Prostate gland (tissue), 2 donors: ENCODE measurements around the gene TWSG1. TPM values are rescaled to one million over a fixed set of nuclear protein-coding genes. Genes with fewer than 3 reads are reported as not detected.

ENCODE experiments used
- DNase-seq: peaks from one replicate; pipeline ENCODE4 v3.0.0-alpha.2; 2019; ENCODE audit warnings: low spot score
- H3K27ac ChIP-seq, 2 donors: fragments of 200-600 bp; sonication (generic); 2 replicates each; pipeline ENCODE4 v1.5.1; 2017 to 2019
- H3K27me3 ChIP-seq: fragments of 200-600 bp; sonication (generic); replicated peaks from 2 replicates; pipeline ENCODE4 v1.5.1; 2019; ENCODE audit not compliant: insufficient read depth
- H3K36me3 ChIP-seq, 2 donors: fragments of 200-600 bp; sonication (generic); 1 replicate in 1 of 2; 2 replicates in 1 of 2; pipeline versions ENCODE4 v1.5.1 to v1.8.1; 2017 to 2019
- H3K4me1 ChIP-seq: fragments of 200-600 bp; sonication (generic); replicated peaks from 2 replicates; pipeline ENCODE4 v1.5.1; 2019
- H3K4me3 ChIP-seq, 2 donors: fragments of 200-600 bp; sonication (generic); 2 replicates each; pipeline ENCODE4 v1.5.1; 2017 to 2019
- H3K9me3 ChIP-seq: fragments of 200-600 bp; sonication (generic); 2 replicates; pipeline ENCODE4 v1.5.1; 2017
- POLR2A ChIP-seq: fragments of 450-650 bp; IDR thresholded peaks from one replicate; pipeline ENCODE4 v1.6.1; 2016; ENCODE audit warnings: antibody characterized with exemption, mild to moderate bottlenecking
- POLR2AphosphoS5 ChIP-seq: sonication (generic); formaldehyde crosslinking; IDR thresholded peaks from one replicate; pipeline ENCODE4 v1.6.1; 2017; ENCODE audit warnings: antibody characterized with exemption
- WGBS: methylation state at CpG from one replicate; pipeline ENCODE4 v1.1.5; 2018; 5-methylcytosine and 5-hydroxymethylcytosine counted together
- intact Hi-C: fragments of 100-400 bp; cut with DNase I; formaldehyde crosslinking; loops from one replicate; pipeline ENCODE4 v1.14.2; 2022
- total RNA-seq, 2 donors: library from RNA; depleted of rRNA; stranded (reverse); fragments of >200 nt; gene quantifications; one replicate each; pipeline ENCODE4 v1.1.0, GENCODE V29; 2016
- TF ChIP-seq, protein P1 (sequence below), 4 experiments: fragments of 200-600 bp in 2 of 4; fragments of 450-650 bp in 2 of 4; sonication (generic) in 2 of 4; IDR thresholded peaks; 1 replicate in 3 of 4; 2 replicates in 1 of 4; pipeline ENCODE4 v1.5.1; 2016 to 2019; ENCODE audit warnings: antibody characterized with exemption in 4 of 4, mild to moderate bottlenecking in 2 of 4, moderate library complexity in 2 of 4

The TWSG1 gene
- total RNA-seq, 2 donors from 2014 or later = 32.2 to 46.0 TPM

DNA sequence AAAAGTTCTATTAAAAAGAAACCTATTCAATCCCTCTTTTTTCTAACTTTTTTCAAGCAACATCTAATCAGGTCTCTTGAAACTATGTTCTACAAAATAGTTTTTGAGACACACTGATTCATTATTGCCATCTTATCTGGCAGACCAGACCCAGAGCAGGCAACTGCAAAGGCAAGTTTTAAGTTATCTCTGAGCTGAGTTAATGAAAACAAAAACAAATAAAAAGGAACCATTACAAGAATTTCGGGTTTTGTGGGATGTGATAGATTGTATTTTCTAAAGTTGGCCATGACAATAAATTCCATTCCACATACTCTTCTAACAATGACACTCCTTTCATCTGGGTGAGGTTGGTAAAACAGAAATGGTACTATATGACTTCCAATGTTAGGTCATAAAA, 15.2 kb upstream of the TWSG1 start:
- Histone ChIP-seq H3K27me3 (no peaks in the 10 kb centered on the region), H3K9me3 (no peaks in the 10 kb centered on the region), H3K4me1 (no peaks in the 10 kb centered on the region), H3K36me3 (no peaks in the 10 kb centered on the region), H3K27ac (no peak overlapping the region), H3K4me3 (no peak overlapping the region)
- intact Hi-C loops = no loop called here
- DNase-seq = no peak
- WGBS = 30% methylated on average over 1 of the region's 1 CpG
- TF ChIP-seq POLR2A (no peak), POLR2AphosphoS5 (no peak)
- TF ChIP-seq, protein P1, sequence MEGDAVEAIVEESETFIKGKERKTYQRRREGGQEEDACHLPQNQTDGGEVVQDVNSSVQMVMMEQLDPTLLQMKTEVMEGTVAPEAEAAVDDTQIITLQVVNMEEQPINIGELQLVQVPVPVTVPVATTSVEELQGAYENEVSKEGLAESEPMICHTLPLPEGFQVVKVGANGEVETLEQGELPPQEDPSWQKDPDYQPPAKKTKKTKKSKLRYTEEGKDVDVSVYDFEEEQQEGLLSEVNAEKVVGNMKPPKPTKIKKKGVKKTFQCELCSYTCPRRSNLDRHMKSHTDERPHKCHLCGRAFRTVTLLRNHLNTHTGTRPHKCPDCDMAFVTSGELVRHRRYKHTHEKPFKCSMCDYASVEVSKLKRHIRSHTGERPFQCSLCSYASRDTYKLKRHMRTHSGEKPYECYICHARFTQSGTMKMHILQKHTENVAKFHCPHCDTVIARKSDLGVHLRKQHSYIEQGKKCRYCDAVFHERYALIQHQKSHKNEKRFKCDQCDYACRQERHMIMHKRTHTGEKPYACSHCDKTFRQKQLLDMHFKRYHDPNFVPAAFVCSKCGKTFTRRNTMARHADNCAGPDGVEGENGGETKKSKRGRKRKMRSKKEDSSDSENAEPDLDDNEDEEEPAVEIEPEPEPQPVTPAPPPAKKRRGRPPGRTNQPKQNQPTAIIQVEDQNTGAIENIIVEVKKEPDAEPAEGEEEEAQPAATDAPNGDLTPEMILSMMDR (IDR thresholded peaks at IDR 0.05) = no peak

DNA sequence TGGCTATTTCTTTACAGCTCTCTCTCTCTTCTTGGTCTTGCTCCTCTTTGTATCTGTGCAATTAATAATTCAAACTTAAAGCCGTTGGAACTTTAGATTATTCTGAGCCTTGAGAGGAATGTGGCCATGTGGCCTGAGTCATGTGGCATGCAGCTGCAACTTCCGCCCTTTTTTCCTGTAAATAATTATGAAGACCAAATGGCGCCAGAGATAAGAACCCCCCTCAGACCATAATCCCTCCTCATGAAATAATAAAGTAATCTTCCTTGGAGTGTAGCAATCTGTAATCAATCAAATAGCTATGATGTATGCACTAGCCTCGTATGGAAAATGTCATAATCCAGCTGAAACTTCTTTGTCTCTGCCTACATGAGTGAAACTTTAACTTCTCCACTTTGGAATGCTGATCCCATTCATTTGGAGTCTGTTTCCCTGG, 13.5 kb upstream of the TWSG1 start:
- no peak for DNase-seq
- no peak for TF ChIP-seq POLR2A
- TF ChIP-seq, protein P1 (IDR thresholded peaks at IDR 0.05) = no peak
- no peak for TF ChIP-seq POLR2AphosphoS5
- Histone ChIP-seq H3K27me3 (no peaks in the 10 kb centered on the region), H3K27ac (no peak overlapping the region), H3K36me3 (no peaks in the 10 kb centered on the region), H3K9me3 (no peaks in the 10 kb centered on the region), H3K4me3 (no peak overlapping the region), H3K4me1 (no peaks in the 10 kb centered on the region)
- 55% methylated on average over 4 of the region's 4 CpGs for WGBS
- intact Hi-C loops = no loop called here

DNA sequence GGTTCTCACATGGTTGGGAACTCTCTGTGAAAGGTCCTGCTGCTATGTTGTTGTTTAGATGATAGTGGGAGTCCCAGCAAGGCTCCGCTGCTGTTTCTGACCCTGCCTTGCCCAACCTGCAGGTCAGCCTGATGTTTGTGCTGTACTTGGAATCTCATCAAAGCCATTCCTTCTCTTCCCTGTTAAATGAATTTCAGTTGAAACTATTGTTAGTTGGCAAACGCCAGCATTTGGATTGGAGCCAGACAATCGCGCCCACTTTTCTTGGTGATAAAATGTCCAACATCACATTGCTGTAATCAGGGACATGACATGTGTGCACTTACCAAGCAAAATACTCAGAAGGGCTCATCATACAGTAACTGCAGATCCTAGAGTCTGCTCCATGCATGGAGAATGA, 12.8 kb upstream of the TWSG1 start:
- no peaks in the 10 kb centered on the region for H3K4me1 ChIP-seq
- no peaks in the 10 kb centered on the region for H3K9me3 ChIP-seq
- no peak for DNase-seq
- H3K36me3 ChIP-seq = no peaks in the 10 kb centered on the region
- TF ChIP-seq, protein P1 (IDR thresholded peaks at IDR 0.05) = no peak
- H3K27me3 ChIP-seq = no peaks in the 10 kb centered on the region
- no peak overlapping the region for H3K4me3 ChIP-seq
- H3K27ac ChIP-seq = no peak overlapping the region
- WGBS = 32% methylated on average over 4 of the region's 4 CpGs
- intact Hi-C loops = no loop called here

DNA sequence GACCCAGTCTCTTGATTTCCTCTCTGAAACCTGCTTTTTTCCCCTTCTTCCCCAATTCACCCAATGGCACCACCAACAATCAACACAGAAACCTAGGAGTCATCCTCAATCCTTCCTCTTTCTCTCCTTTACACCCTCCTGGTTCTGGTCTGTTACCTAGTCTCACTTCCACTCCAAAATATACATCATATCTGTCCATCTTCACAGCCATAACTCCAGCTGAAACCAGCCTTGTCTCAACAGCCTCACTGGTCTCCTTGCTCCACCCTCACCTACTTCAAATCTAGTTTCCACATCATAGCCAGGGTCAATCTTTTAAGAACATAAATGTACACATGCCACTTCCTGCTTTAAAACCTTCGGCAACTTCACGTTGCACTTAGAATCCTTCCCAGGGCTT, 11.8 kb upstream of the TWSG1 start:
- Histone ChIP-seq H3K9me3 (no peaks in the 10 kb centered on the region), H3K4me3 (no peak overlapping the region), H3K27ac (no peak overlapping the region), H3K4me1 (no peaks in the 10 kb centered on the region), H3K27me3 (no peaks in the 10 kb centered on the region), H3K36me3 (no peaks in the 10 kb centered on the region)
- no peak for DNase-seq
- intact Hi-C loops = no loop called here
- WGBS = 94% methylated on average over 2 of the region's 2 CpGs
- TF ChIP-seq POLR2AphosphoS5 (no peak), POLR2A (no peak)
- TF ChIP-seq, protein P1 (IDR thresholded peaks at IDR 0.05) = no peak

DNA sequence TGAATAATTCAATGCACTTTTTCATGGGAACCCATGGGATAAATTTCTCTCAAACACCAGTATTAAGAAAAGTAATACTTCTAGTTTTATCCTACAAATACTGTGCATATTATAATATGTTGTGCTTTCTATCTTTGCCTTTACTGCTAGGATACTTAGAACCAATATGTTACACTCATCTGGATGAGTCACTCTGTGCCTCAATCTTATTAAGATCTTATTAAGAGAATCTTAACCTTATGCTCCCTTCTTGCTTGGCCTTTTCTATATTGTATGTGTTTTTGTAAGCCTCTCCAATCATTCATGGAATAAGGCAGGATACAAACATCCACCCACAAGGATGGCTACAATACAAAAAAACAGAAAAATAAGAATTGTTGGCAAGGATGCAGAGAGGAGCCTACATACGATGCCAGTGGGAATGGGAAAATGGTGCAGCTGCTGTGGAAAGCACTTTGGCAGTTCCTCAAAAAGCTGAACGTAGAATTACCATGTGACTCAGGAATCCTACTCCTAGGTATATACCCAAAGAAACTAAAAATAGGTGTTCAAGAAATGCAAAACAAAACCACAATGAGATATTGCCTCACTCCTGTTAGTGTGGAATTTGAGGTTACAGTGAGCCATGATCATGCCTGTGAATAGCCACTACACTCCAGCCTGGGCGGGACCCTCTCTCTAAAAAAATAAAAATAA, 10.7 kb upstream of the TWSG1 start:
- Histone ChIP-seq H3K4me1 (no peaks in the 10 kb centered on the region), H3K36me3 (no peaks in the 10 kb centered on the region), H3K27ac (no peak overlapping the region), H3K9me3 (no peaks in the 10 kb centered on the region), H3K4me3 (no peak overlapping the region), H3K27me3 (no peaks in the 10 kb centered on the region)
- TF ChIP-seq POLR2AphosphoS5 (no peak), POLR2A (no peak)
- TF ChIP-seq, protein P1 (IDR thresholded peaks at IDR 0.05) = no peak
- intact Hi-C loops = no loop called here
- DNase-seq = no peak
- WGBS = 66% methylated on average over 3 of the region's 3 CpGs
